Left lung (tissue), 10 donors: ENCODE measurements around the gene TRPC4. TPM values are rescaled to one million over a fixed set of nuclear protein-coding genes. Genes with fewer than 3 reads are reported as not detected.
A peak's percentile ranks its signal among the peaks of the same experiment; 100 is the strongest.

ENCODE experiments used
- ATAC-seq: fragments of 200-7000 bp; cut with Tn5 transposase; one replicate; pipeline ENCODE4 v1.9.1; 2020; ENCODE audit warnings: moderate library complexity
- DNase-seq, 4 donors: peaks; one replicate each; pipeline ENCODE4 v3.0.0-alpha.2; 2013 to 2020
- H3K27ac ChIP-seq, 2 donors: fragments of 200-600 bp; sonication (generic) in 1 of 2; one replicate each; pipeline versions ENCODE4 v1.5.0 to v1.8.0; 2020 to 2021
- H3K27me3 ChIP-seq, 2 donors: fragments of 200-600 bp; sonication (generic) in 1 of 2; one replicate each; pipeline versions ENCODE4 v1.5.0 to v1.8.0; 2020 to 2021
- H3K36me3 ChIP-seq, 2 donors: fragments of 200-600 bp; sonication (generic) in 1 of 2; one replicate each; pipeline versions ENCODE4 v1.5.0 to v1.8.0; 2020 to 2021
- H3K4me1 ChIP-seq, 2 donors: fragments of 200-600 bp; one replicate each; pipeline ENCODE4 v1.8.0; 2021
- H3K4me3 ChIP-seq, 2 donors: fragments of 200-600 bp; sonication (generic) in 1 of 2; one replicate each; pipeline versions ENCODE4 v1.5.0 to v1.8.0; 2020 to 2021; ENCODE audit warnings: mild to moderate bottlenecking in 1 of 2
- H3K9me3 ChIP-seq, 2 donors: fragments of 200-600 bp; sonication (generic) in 1 of 2; one replicate each; pipeline versions ENCODE4 v1.5.0 to v1.8.0; 2020 to 2021
- CTCF ChIP-seq, 2 donors: fragments of 200-600 bp; sonication (generic) in 1 of 2; IDR thresholded peaks; one replicate each; pipeline versions ENCODE4 v1.5.0 to v1.8.0; 2021; ENCODE audit warnings: antibody characterized with exemption in 2 of 2
- intact Hi-C, 2 donors: fragments of 100-400 bp; cut with DNase I; formaldehyde crosslinking; loops; one replicate each; pipeline versions ENCODE4 v1.11.2 to v1.14.2; 2022
- polyA plus RNA-seq, 6 donors: library from polyadenylated mRNA; unstranded; fragments of 120-200 nt; gene quantifications; one replicate each; pipeline ENCODE4 v1.2.1, GENCODE V29; 2013; ENCODE audit not compliant: insufficient read length in 6 of 6
- total RNA-seq, 2 donors: library from RNA; stranded (reverse); fragmentation: NEBNext Ultra II Directional; extraction: Animal tissue kit (Norgen Biotek cat#: 25700); gene quantifications; one replicate each; pipeline ENCODE4 v1.2.1, GENCODE V29; 2021
- donor health status: DM: no; HTN: yes; CAD: no.
- donor health status: DM: no; HTN: no; CAD: no.

Gene TRPC4
- total and polyA plus RNA-seq, 8 donors = 0.13 to 2.1 (median 0.25) TPM

- H3K27me3 ChIP-seq = peaks cover 21 to 38% of the 10 kb centered on the region in 2 donors
Observed at GRCh38 chr13:37868691-37869505, 674 bp downstream of the TRPC4 start.

GRCh38 chr13:37863708-37864107, 5.9 kb downstream of the TRPC4 start:
- Histone ChIP-seq H3K9me3 (no peaks in the 10 kb centered on the region), H3K4me1 (no peaks in the 10 kb centered on the region), H3K36me3 (no peaks in the 10 kb centered on the region), H3K27me3 (peaks cover 7 to 9% of the 10 kb centered on the region in 2 donors), H3K4me3 (no peak overlapping the region), H3K27ac (no peak overlapping the region)
- TF ChIP-seq CTCF (IDR thresholded peaks at IDR 0.05) = no peak
- ATAC-seq (no peak), DNase-seq (no peak)
- intact Hi-C loops = no loop called here

More at GRCh38 chr13:37868691-37869505, 674 bp downstream of the TRPC4 start:
- TF ChIP-seq CTCF (IDR thresholded peaks at IDR 0.05) = no peak
- Histone ChIP-seq H3K9me3 (no peaks in the 10 kb centered on the region), H3K27ac (peak overlapping the region in 1 of 2 donors; percentile 21), H3K36me3 (no peaks in the 10 kb centered on the region), H3K4me1 (no peaks in the 10 kb centered on the region), H3K4me3 (peak overlapping the region; percentile 20 to 29)
- peak in 2 of 4 donors; percentile 2 to 3 for DNase-seq
- intact Hi-C loops = no loop called here
- peak; percentile 42 for ATAC-seq

- TF ChIP-seq CTCF (IDR thresholded peaks at IDR 0.05) = no peak
Observed at GRCh38 chr13:37835392-37835791, 34.2 kb downstream of the TRPC4 start.

GRCh38 chr13:37833411-37833810, 36.2 kb downstream of the TRPC4 start:
- ATAC-seq (no peak), DNase-seq (no peak)
- no peaks in the 10 kb centered on the region for H3K4me1 ChIP-seq
- H3K4me3 ChIP-seq = no peak overlapping the region
- TF ChIP-seq CTCF (IDR thresholded peaks at IDR 0.05) = no peak
- intact Hi-C loops = no loop called here
- H3K27ac ChIP-seq = no peak overlapping the region
- H3K36me3 ChIP-seq = no peaks in the 10 kb centered on the region
- no peaks in the 10 kb centered on the region for H3K27me3 ChIP-seq
- peaks cover 0 to under 1% of the 10 kb centered on the region in 2 donors for H3K9me3 ChIP-seq

More at GRCh38 chr13:37835392-37835791, 34.2 kb downstream of the TRPC4 start:
- ATAC-seq (no peak), DNase-seq (no peak)
- no peak overlapping the region for H3K27ac ChIP-seq
- intact Hi-C loops = no loop called here
- H3K4me3 ChIP-seq = no peak overlapping the region
- H3K9me3 ChIP-seq = no peaks in the 10 kb centered on the region
- H3K27me3 ChIP-seq = no peaks in the 10 kb centered on the region
- no peaks in the 10 kb centered on the region for H3K4me1 ChIP-seq
- no peaks in the 10 kb centered on the region for H3K36me3 ChIP-seq

- no peaks in the 10 kb centered on the region for H3K27me3 ChIP-seq
- H3K36me3 ChIP-seq = no peaks in the 10 kb centered on the region
- H3K4me3 ChIP-seq = no peak overlapping the region
- ATAC-seq (no peak), DNase-seq (no peak)
- no peaks in the 10 kb centered on the region for H3K4me1 ChIP-seq
- intact Hi-C loops = no loop called here
- peaks cover 0 to 53% of the 10 kb centered on the region in 2 donors for H3K9me3 ChIP-seq
- TF ChIP-seq CTCF (IDR thresholded peaks at IDR 0.05) = no peak
- no peak overlapping the region for H3K27ac ChIP-seq
Observed at GRCh38 chr13:37816276-37816675, 53.3 kb downstream of the TRPC4 start.
